ENCODE results near the gene CFAP69.

DNA sequence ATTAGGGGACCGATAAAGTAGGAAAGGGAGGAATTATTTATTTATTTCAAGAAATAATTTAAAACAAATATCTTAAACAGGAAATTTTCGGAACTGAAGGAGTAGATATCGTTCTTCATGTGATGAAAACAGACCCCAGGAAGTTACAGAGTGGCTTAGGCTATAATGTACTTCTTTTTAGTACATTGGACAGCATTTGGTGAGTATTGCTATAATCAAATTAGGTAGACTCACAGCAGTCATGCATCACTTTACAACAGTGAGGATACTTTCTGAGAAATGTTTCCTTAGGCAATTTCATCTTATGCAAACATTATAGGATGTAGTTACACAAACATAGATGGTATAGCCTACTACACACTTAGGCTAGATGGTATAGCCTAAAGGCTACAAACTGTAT, 43.2 kb downstream of the CFAP69 start:
- no peak for TF ChIP-seq SUZ12 (IDR thresholded peaks at IDR 0.05; ENCODE audit: extremely low read depth, insufficient read depth, insufficient read length)
- TF ChIP-seq ZNF274 (IDR thresholded peaks at IDR 0.05; ENCODE audit: low read depth, low read length), result no peak
- TF ChIP-seq YY1 (IDR thresholded peaks at IDR 0.05; ENCODE audit: insufficient read depth, insufficient read length), result no peak
